NOMO-1 treated with DMSO at 0.1 percent for 48 hours (cell line): ENCODE data around the gene SV2A.
A peak's percentile ranks its signal among the peaks of the same experiment; 100 is the strongest.
"Not testable (repeated sequence)": the region's sequence is repeated elsewhere in the genome, so short reads cannot be mapped to it uniquely, and the experiment has no call there.

Experiments
- DNase-seq: peaks from one replicate; lab custom pipeline; 2025; ENCODE audit not compliant: unreplicated experiment; lab: John Stamatoyannopoulos, UW

Gene SV2A, protein sequence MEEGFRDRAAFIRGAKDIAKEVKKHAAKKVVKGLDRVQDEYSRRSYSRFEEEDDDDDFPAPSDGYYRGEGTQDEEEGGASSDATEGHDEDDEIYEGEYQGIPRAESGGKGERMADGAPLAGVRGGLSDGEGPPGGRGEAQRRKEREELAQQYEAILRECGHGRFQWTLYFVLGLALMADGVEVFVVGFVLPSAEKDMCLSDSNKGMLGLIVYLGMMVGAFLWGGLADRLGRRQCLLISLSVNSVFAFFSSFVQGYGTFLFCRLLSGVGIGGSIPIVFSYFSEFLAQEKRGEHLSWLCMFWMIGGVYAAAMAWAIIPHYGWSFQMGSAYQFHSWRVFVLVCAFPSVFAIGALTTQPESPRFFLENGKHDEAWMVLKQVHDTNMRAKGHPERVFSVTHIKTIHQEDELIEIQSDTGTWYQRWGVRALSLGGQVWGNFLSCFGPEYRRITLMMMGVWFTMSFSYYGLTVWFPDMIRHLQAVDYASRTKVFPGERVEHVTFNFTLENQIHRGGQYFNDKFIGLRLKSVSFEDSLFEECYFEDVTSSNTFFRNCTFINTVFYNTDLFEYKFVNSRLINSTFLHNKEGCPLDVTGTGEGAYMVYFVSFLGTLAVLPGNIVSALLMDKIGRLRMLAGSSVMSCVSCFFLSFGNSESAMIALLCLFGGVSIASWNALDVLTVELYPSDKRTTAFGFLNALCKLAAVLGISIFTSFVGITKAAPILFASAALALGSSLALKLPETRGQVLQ

DNA sequence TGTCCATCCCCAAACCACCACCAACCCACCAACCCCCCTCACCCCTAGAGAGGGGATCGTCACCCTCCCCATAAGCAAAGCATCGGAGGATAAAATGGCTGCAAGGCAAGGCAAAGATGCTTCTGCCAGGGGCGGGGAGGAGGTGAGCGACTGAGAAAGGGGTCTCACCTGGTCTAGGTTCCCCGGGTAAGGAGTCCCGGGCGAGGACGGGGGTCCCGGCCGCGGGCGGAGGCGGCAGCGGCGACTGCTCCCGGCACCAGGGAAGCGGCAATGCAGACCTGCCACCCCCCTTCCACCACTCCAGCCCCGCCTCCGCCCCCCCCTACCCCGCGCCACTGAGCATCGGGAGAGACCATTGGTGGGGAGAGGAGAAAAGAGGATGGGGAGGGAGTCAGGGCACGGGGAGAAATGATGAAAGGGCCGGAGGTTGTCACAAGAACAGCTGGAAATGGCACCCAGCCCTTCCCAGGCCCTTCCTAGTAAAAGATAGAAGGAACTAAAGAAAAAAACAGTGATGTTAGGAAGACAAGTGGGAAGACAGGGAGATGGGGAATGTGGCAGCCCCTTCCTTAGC lies at the start of gene SV2A:
Gene SV2A (minus strand): TSS at position 274 of the 574 bp plus-strand sequence. CDS start 4,004 bp downstream, outside the sequence.
- DNase-seq, result no peak

DNA sequence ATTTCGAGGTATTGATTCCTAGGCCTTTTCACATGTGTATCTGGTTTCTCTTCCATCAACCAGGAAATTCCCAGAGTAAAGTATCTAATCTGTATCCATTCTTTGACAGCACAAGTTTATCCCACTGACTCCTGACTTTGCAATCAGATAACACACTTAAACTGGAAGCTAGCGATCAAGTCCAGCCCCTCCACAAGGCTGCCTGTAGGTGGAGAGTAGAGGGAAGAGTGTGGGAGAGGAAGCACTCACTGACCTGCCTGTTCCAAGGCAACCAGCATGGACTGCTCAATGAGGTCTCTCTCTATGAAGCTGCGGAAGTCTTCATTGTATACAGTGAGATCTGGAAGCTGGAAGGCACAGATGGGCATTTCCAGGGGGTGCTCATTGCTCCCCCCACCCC lies 49.4 kb upstream of the SV2A start:
- no peak for DNase-seq

DNA sequence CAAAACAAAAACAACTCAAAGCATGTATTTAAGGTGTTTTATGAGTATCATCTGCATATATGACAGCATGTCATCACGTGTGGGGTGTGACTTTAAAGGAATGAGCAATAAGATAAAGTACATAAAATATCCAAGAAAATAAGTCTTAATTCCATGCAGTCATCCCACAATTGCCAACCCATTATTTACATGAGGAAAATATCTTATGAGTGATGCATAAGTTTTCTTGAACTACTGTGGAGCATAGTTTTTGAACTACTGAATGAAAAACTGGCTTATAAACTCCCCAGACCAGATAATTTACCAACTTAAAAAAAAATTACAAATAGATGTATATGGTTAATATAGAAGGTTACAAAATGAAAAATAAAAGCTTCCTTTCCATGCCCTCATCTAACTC lies 48.8 kb upstream of the SV2A start:
- DNase-seq, result no peak

DNA sequence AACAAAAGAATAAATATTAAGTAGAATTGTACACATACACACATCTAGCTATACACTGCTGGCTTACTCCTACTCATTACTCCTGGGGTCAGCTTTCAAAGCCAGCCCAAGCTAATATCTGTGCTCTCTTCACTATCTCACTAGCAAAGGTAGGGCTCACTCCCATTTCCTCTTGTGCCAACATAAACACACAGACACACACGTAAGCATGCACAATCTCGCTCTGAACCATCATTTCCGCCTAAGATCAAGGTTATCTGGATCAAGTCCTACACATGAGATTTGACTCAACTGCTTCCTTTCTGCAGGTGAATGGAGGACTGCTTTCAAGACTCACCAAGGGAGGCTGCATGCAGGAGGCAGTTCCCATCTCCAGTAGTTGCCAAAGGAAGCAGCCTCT lies 47.8 kb upstream of the SV2A start:
- DNase-seq, result no peak

DNA sequence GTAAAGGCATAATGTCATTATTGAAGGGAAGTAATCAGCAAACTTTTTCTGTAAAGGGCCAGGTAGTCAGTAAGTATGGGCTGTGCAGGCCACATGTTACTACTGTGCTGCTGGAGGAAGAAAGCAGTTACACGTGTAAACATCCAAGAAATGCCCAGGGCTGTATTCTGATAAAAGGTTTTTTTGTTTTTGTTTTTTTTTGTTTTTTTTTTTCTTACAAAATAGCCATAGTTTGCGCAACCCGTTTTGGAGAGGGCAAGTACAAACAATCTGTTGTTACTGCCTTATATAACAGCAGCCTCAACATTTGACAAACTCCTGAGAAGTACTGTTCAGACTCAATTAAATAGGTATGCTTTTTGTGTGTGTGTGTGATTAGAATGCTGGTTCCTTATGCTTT lies 45.7 kb upstream of the SV2A start:
- no peak for DNase-seq

DNA sequence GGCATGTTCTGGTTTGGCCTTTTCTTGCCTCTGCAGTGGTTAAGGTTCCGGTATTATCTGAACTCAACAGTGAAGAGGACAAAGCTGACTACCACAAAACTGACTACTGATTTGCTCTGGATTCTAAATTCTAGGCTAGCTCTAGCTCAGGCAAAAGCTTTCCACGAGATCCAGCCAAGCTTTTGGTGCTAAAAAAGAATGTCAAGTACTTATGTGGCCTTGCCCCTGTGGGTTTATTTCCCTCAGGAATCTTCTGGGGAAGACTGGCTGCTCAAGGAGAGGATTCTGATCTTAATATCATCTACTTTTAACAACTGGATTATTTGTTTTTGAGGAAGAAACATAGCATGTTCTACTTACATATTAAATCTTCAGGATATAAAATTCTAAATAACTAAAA lies 45.1 kb upstream of the SV2A start:
- DNase-seq, result no peak

DNA sequence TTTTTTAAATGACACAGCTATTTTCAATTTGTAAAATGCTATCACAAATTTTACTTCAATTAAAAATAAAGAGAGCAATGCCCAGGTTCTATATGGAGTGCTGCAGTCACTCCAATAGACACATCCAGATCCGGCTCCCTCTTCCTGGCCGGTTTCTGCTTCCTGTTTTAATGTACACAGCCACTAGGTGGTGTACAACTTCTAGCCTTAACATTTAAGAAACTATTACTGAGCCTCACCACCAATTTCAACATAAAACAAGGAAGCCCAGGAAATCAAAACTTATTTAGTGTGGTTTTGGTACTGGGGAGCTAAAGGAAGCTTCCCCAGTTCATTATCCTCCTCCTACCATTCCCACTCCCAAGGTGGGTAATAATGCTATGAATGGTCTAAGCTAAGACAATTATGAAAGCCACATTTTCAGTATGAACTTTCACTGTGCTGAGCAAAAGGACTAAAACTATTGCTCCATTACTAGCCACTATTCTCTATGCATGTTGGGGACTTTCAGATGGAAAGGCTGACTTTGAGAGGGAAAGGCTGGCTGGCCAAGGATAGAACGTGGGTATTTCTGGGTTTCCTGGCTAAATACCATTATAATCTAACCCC lies 44.5 kb upstream of the SV2A start:
- peak; percentile 82 for DNase-seq

DNA sequence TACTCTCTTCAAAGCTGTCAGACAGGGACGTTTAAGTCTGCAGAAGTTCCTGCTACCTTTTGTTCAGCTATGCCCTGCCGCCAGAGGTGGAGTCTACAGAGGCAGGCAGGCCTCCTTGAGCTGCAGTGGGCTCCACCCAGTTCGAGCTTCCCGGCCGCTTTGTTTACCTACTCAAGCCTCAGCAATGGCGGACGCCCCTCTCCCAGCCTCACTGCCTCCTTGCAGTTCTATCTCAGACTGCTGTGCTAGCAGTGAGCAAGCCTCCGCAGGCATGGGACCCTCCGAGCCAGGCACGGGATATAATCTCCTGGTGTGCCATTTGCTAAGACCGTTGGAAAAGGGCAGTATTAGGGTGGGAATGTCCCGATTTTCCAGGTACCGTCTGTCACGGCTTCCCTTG lies 39.9 kb upstream of the SV2A start:
- not testable (repeated sequence) for DNase-seq

DNA sequence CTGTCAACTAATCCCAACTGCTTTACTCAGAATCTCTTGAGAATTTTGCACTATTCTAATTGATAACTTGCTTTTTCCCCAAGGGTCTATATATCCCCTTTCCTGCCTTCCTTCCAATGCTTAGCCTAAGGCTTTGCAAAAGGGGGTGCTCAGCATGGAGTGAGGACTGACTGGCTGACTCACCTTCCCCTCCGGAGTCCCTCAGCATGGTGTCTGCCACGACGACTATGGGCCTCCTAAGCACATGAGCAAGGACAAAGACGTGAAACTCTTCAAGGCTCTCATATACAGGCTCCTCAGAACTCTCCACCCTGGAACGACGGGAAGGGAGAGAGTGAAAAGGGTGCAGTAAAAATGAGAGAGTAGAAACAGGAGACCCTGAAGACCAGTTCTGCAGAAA lies 32.3 kb upstream of the SV2A start:
- no peak for DNase-seq

DNA sequence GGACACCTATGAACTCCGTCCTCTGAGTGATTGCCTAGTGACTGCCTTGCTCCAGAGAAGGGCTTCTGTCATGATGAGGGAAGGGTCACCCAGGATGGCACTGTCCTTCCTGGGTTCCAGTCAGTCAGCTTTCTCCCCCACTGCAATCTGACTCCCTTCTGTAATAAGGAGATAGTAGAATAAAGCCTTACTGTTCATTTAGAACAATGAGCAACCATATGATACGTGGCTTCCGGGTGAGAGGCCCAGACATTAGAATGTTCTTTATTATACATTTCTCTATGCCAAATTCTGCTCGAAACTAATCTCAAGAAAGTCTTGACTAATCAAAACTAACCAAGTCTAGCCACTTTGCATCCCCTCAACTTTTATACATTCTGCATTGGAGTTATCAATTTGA lies 27.6 kb upstream of the SV2A start:
- DNase-seq, result no peak

DNA sequence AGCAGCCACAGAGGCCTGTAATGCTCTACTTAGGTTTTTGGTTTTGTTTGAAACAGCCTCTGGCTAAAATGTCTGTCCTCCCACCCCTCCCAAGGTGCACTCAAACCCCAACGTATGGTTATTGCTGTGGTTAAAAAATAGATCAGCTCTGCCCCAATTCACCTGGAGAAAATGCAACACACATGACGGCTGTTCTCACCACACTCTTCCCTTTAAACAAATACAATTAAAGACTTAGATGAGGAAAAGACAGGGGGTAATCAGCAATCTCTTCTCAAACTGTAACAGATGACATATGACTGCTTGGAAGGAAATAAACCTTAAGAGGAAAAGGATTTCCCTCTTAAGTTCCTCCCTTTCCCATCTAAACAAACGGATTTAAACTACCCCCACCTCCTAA lies 25.2 kb upstream of the SV2A start:
- DNase-seq, result no peak

DNA sequence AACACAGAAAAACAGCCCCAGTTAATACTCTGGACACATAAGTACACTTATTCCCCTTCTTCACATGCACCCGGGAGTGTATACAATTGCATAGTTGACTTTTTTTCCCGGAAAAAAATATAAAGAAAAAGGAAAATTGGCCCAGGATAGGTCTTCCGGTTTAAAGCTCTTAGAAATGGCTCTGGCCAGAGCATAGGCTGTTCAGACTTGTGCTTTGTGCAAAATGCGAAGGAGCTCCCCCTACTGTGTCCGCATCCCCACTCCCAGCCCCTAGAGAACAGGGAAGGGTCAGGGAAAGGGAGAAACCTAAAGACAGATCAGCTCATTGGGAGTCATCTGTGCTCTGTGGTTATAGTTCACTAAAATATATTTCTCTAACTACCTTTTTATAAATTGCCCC lies 24.6 kb upstream of the SV2A start:
- DNase-seq, result no peak

DNA sequence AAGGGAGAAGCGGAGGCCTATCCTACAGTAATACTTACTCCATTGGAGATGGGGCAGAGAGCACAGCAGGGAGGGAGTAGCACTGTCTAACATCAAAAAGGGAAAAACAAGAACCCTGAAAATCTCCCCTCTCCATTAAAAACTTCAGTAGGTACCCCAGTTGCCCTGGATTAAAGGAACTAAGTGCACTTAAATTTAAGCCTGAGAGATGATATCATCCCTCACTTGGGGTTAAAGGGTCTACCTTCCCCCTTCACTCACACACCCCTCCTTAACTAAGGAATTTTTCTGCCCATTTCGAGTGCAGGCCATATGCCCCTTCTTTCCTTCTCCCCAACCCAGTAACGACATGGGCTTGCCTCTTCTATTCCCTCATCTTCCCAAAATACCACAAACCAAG lies 22.8 kb upstream of the SV2A start:
- DNase-seq, result no peak

DNA sequence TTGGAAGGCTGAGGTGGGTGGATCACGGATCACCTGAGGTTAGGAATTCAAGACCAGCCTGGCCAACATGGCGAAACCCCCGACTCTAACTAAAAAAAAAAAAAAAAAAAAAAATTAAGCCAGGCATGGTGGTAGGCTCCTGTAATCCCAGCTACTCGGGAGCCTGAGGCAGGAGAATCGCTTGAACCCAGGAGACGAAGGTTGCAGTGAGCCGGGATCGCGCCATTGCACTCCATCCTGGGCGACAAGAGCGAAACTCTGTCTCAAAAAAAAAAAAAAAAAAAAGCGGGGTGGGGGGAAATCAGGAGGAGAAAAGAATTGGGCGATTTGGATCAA lies 21.0 kb upstream of the SV2A start:
- not testable (repeated sequence) for DNase-seq

DNA sequence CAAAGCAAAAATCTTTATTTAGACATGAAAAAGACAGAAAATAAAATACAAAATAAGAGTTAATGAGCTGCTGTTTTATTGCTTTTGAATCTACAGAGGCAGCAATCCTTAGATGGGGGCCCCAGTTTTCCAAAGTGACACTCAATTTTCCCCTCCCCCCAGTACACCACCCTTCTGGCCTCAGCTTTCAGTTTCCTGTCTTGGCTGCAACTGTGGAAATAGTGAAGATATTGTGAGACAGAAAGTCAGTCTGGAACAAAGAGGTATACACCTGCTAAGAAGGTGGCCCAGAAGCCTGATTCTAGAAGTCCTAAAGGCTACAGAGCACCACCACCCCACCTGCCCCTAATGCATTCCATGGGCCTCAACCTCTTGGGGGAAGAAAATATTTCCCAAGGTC lies 20.1 kb upstream of the SV2A start:
- DNase-seq, result no peak

DNA sequence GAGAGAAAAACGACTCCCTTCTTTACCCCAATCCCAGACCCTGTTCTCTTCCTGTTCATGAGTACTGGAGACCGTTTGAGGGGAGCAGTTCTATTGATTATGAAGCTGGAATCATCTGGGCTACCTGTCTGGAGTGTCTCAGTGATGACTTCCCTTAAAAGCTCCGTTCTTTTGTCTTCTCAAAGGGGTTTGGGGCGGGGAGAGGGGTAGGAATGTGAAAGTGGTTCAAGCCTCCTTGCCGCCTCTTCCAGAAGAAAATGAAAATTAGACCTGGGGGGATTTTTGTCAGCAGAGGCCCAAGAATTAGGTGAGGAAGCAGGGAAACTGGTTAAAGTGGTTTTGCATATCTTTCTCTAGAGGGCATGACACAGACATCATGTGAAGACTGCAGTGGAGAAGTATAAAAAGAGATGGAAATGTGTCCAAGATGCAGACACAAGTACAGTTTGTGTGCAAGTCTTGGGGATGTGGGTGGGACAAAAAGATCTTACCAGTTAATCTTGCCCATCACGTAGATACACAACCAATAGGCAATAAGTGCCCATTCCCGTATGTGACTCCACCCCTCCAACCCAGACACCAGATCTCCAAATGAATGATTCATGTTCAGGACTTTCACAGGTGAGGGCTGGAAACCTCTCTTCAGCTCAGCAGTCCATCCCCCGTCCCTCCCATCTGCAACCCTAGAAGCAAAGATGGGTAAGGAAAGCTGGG lies 19.5 kb upstream of the SV2A start:
- no peak for DNase-seq

DNA sequence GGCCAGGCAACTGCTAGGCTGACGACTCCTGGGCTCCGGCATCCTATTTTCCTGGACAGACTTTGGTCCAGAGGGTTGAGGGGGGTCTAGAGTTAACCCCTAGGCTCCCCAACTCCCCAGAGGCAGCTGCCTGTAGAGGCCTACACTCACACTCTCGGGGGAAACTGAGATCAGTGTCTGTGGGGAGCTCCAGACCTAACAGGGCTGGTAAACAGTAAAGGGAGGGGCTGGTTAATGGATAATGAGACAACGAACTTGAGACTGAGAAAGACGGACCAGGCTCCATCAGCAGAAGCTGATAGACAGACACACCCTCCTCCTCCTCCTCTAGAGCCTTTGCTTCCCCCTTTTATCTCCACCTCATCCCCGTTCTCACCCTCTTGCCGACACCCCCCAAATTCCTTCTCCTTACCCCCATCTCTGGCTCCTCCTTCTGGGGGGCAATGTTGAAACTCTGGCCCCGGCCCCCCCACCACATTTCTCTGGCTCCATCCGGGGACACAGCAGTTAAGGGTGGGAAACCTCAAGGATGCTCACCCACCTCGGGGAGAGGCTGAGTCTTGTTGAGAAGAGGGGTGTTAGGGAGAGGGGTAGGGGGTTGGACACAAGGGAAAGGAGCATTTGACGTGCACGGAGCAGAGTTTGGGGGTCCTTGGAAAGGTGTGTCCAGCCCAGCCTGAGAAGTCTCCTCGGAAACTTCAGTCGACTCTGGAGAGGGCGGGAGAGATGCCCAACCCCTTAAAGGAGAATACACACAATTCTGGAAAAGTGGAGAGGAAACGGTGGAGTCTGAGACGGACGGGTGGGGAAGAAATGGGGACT lies 18.7 kb upstream of the SV2A start, which contains the start of gene MTMR11:
Gene MTMR11 (minus strand): TSS at position 710 of the 822 bp plus-strand sequence. CDS start 232 bp downstream, at position 478.
- no peak for DNase-seq

DNA sequence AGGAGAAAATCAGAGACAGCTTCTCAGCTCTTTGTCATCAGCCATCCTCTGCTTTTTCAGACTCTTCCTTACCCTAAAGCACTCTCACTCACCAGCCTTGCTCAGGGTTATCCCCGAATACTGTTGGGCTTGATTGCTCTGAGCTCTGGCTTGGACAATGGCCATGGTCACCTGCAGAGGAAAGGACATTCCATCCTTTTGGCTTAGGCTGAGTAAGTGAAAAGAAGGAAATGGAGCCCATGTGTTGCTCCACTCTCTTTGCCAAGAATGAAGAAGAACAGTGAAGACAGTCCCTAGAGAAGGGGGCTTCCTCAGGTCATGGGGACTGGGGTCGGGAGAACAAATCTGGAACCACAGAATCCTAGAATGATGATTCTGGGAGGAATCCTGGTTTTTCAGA lies 16.7 kb upstream of the SV2A start:
- DNase-seq, result no peak

DNA sequence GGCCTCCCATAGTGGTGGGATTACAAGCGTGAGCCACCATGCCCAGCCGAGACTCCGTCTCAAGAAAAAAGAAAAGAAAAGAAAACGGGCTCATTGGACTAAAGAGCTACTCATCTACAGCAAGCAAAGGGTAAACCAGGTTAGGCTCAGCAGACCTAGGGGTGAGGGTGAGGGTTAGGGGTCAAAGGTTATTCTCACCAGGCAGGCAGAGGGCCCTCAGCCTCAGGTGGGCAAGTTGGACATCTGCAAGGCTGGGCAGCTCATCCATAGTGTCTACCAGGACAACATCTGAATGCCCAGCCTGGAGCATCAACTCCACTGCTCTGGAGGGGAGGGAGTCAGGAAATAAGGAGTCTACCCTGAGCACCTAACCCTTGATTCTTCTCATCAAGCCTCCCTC lies 15.6 kb upstream of the SV2A start:
- DNase-seq, result no peak

DNA sequence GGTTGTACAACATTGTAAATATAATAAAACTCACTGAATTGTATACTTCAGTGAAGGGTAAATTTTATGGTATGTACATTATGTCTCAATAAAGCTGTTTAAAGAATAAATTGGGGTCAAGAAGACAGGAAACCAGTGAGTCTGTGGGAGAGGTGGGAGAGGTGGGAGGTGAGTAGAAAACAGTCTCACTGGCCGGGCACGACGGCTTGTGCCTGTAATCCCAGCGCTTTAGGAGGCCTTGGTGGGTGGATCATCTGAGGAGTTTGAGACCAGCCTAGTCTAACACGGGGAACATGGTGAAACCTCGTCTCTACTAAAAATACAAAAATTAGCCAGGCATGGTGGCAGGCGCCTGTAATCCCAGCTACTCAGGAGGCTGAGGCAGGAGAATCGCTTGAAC lies 14.8 kb upstream of the SV2A start:
- DNase-seq, result no peak
